H9 (cell line): Measurements from ENCODE around the gene ERP27. TPM values are rescaled to one million over a fixed set of nuclear protein-coding genes. Genes with fewer than 3 reads are reported as not detected.

Source experiments
- DNase-seq: peaks from one replicate; pipeline ENCODE4 v3.0.0-alpha.2; 2017
- H2AFZ ChIP-seq: one replicate; pipeline ENCODE4 v1.6.1; 2013; ENCODE audit warnings: mild to moderate bottlenecking, low read length, control low read depth, moderate library complexity
- H2AK5ac ChIP-seq: 2 replicates; pipeline ENCODE4 v1.6.1; 2013; ENCODE audit warnings: low read length, control low read depth, mixed read lengths; ENCODE audit not compliant: insufficient read length
- H2BK120ac ChIP-seq: one replicate; pipeline ENCODE4 v1.6.1; 2013; ENCODE audit warnings: low read depth, mild to moderate bottlenecking, low read length, control low read depth, inconsistent platforms; ENCODE audit not compliant: poor library complexity, severe bottlenecking
- H2BK12ac ChIP-seq: 2 replicates; pipeline ENCODE4 v1.6.1; 2013; ENCODE audit warnings: low read length, control low read depth, mixed read lengths, low read depth; ENCODE audit not compliant: insufficient read length
- H2BK15ac ChIP-seq: 2 replicates; pipeline ENCODE4 v1.6.1; 2013; ENCODE audit warnings: low read depth, low read length, control low read depth
- H2BK20ac ChIP-seq: one replicate; pipeline ENCODE4 v1.6.1; 2013; ENCODE audit warnings: low read depth, mild to moderate bottlenecking, low read length, control low read depth, inconsistent platforms; ENCODE audit not compliant: poor library complexity, severe bottlenecking
- H2BK5ac ChIP-seq: 2 replicates; pipeline ENCODE4 v1.6.1; 2013; ENCODE audit warnings: low read length, control low read depth, mixed read lengths; ENCODE audit not compliant: insufficient read length
- H3K14ac ChIP-seq: 2 replicates; pipeline ENCODE4 v1.6.1; 2013; ENCODE audit warnings: low read length, control low read depth; ENCODE audit not compliant: insufficient read depth
- H3K18ac ChIP-seq: 2 replicates; pipeline ENCODE4 v1.6.1; 2013; ENCODE audit warnings: low read depth, mild to moderate bottlenecking, mixed read lengths, low read length, control low read depth; ENCODE audit not compliant: insufficient read length
- H3K23ac ChIP-seq: 2 replicates; pipeline ENCODE4 v1.6.1; 2013; ENCODE audit warnings: low read length, control low read depth, mixed read lengths, low read depth; ENCODE audit not compliant: insufficient read length
- H3K23me2 ChIP-seq: 2 replicates; pipeline ENCODE4 v1.6.1; 2013; ENCODE audit warnings: low read depth, mild to moderate bottlenecking, mixed read lengths, low read length, control low read depth; ENCODE audit not compliant: insufficient read length, poor library complexity, severe bottlenecking
- H3K27ac ChIP-seq: 2 replicates; pipeline ENCODE4 v1.5.1; 2013; ENCODE audit warnings: low read length, control low read depth, mixed read lengths, low read depth; ENCODE audit not compliant: insufficient read length
- H3K27me3 ChIP-seq: 2 replicates; pipeline ENCODE4 v1.6.1; 2013; ENCODE audit warnings: low read length, control low read depth, inconsistent platforms; ENCODE audit not compliant: insufficient read depth
- H3K4ac ChIP-seq: 2 replicates; pipeline ENCODE4 v1.6.1; 2013; ENCODE audit warnings: low read depth, mild to moderate bottlenecking, control low read depth, inconsistent platforms, low read length, moderate library complexity
- H3K4me1 ChIP-seq: 2 replicates; pipeline ENCODE4 v1.6.1; 2013; ENCODE audit warnings: low read length, control low read depth, inconsistent platforms; ENCODE audit not compliant: insufficient read depth
- H3K4me2 ChIP-seq: 2 replicates; pipeline ENCODE4 v1.6.1; 2013; ENCODE audit warnings: low read length, control low read depth, mixed read lengths; ENCODE audit not compliant: insufficient read length, insufficient read depth
- H3K56ac ChIP-seq: 2 replicates; pipeline ENCODE4 v1.6.1; 2013; ENCODE audit warnings: low read depth, mild to moderate bottlenecking, mixed read lengths, low read length, control low read depth; ENCODE audit not compliant: insufficient read length
- H3K79me1 ChIP-seq: 2 replicates; pipeline ENCODE4 v1.6.1; 2013; ENCODE audit warnings: low read depth, mild to moderate bottlenecking, moderate library complexity, low read length, control low read depth, inconsistent platforms; ENCODE audit not compliant: insufficient read depth, poor library complexity, severe bottlenecking
- H3K79me2 ChIP-seq: 2 replicates; pipeline ENCODE4 v1.6.1; 2013; ENCODE audit warnings: low read length, control low read depth, inconsistent platforms; ENCODE audit not compliant: insufficient read depth
- H3K9ac ChIP-seq: 2 replicates; pipeline ENCODE4 v1.6.1; 2013; ENCODE audit warnings: low read length, control low read depth, mixed read lengths; ENCODE audit not compliant: insufficient read length; ENCODE audit errors: extremely low read depth
- H3K9me3 ChIP-seq: one replicate; pipeline ENCODE4 v1.6.1; 2013; ENCODE audit warnings: low read depth, low read length, inconsistent platforms; ENCODE audit not compliant: control insufficient read depth
- H3T11ph ChIP-seq: one replicate; pipeline ENCODE4 v1.6.1; 2013; ENCODE audit warnings: mild to moderate bottlenecking, low read length, control low read depth, inconsistent platforms
- H4K20me1 ChIP-seq: one replicate; pipeline ENCODE4 v1.6.1; 2013; ENCODE audit not compliant: control insufficient read depth, insufficient read length, insufficient read depth
- H4K5ac ChIP-seq: 2 replicates; pipeline ENCODE4 v1.6.1; 2013; ENCODE audit warnings: low read depth, mild to moderate bottlenecking, mixed read lengths, low read length, control low read depth; ENCODE audit not compliant: insufficient read length
- H4K8ac ChIP-seq: replicated peaks from 2 replicates; pipeline ENCODE4 v1.6.1; 2013; ENCODE audit warnings: low read length, control low read depth, mixed read lengths, low read depth; ENCODE audit not compliant: insufficient read length
- H4K91ac ChIP-seq: 2 replicates; pipeline ENCODE4 v1.6.1; 2013; ENCODE audit warnings: low read depth, mild to moderate bottlenecking, moderate library complexity, mixed read lengths, low read length, control low read depth; ENCODE audit not compliant: insufficient read length
- H3K27ac Mint-ChIP-seq, 3 experiments: 2 replicates in 2 of 3; 3 replicates in 1 of 3; pipeline ENCODE4 v1.8.0; 2020 to 2021; ENCODE audit warnings: mixed read lengths in 3 of 3, mild to moderate bottlenecking in 1 of 3, moderate library complexity in 1 of 3
- H3K27me3 Mint-ChIP-seq: 2 replicates; pipeline ENCODE4 v1.8.0; 2021; ENCODE audit warnings: low read depth, mild to moderate bottlenecking, moderate library complexity, mixed read lengths
- H3K36me3 Mint-ChIP-seq, 3 experiments: 2 replicates in 2 of 3; 3 replicates in 1 of 3; pipeline ENCODE4 v1.8.0; 2020 to 2021; ENCODE audit warnings: low read depth in 3 of 3, mixed read lengths in 3 of 3; ENCODE audit not compliant: insufficient read depth in 1 of 3
- H3K4me1 Mint-ChIP-seq, 2 experiments: 2 replicates each; pipeline ENCODE4 v1.8.0; 2020; ENCODE audit warnings: mixed read lengths in 2 of 2
- H3K4me3 Mint-ChIP-seq, 2 experiments: 2 replicates in 1 of 2; 3 replicates in 1 of 2; pipeline ENCODE4 v1.8.0; 2020 to 2021; ENCODE audit warnings: mild to moderate bottlenecking in 2 of 2, mixed read lengths in 2 of 2, moderate library complexity in 1 of 2
- H3K9me3 Mint-ChIP-seq, 2 experiments: 2 replicates in 1 of 2; 3 replicates in 1 of 2; pipeline ENCODE4 v1.8.0; 2020; ENCODE audit warnings: mild to moderate bottlenecking in 2 of 2, mixed read lengths in 2 of 2, moderate library complexity in 1 of 2
- CTCF ChIP-seq: fragments of 200-600 bp; sonication (generic); conservative IDR thresholded peaks from 3 replicates; pipeline ENCODE4 v1.8.0; 2021; ENCODE audit warnings: antibody characterized with exemption, mild to moderate bottlenecking
- WGBS: extraction: QIAGEN DNeasy Blood & Tissue Kit; methylation state at CpG from one replicate; pipeline ENCODE4 v1.1.7; 2013; ENCODE audit warnings: missing lambda C conversion rate, low lambda C conversion rate, mixed read lengths; ENCODE audit not compliant: insufficient read length; ENCODE audit errors: extremely low coverage; 5-methylcytosine and 5-hydroxymethylcytosine counted together
- total RNA-seq: library from RNA; stranded (reverse); gene quantifications from 2 replicates; pipeline ENCODE4 v1.2.1, GENCODE V29; 2021

Gene ERP27
- total RNA-seq, 1 experiment from 2014 or later = not detected

DNA sequence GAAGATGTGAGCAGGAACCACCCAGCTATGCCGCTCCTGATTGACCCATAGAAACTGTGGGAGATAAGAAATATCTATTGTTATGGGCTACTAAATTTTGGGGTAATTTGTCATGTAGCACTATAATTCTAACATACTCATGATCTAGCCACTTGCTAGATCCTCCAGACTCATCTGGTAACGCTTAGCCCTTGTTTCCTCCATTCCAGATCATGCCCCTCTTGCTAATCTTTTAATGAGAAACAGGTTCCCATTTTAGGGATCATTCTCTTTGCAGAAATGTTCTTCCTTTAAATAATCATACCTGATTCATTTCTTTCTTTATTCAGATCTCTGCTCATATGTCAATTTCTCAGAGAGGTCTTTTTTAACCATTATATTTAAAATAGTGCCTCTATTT, 26.9 kb upstream of the ERP27 start:
- Histone ChIP-seq H3K14ac (no peak overlapping the region), H3K79me2 (no peaks in the 10 kb centered on the region), H3K23ac (no peak overlapping the region), H3K27ac (no peak overlapping the region), H2BK15ac (no peak overlapping the region), H2BK5ac (no peak overlapping the region), H3K79me1 (no peaks in the 10 kb centered on the region), H4K8ac (no peak overlapping the region), H4K91ac (no peak overlapping the region), H3K4me1 (peaks cover 3% of the 10 kb centered on the region), H3K9ac (no peak overlapping the region), H3K9me3 (no peaks in the 10 kb centered on the region), H3K4ac (no peak overlapping the region), H4K20me1 (no peaks in the 10 kb centered on the region), H3K56ac (no peak overlapping the region), H2BK12ac (no peak overlapping the region), H3K4me2 (no peak overlapping the region), H2BK20ac (no peak overlapping the region), H3T11ph (no peak overlapping the region), H2BK120ac (no peak overlapping the region), H3K18ac (no peak overlapping the region), H4K5ac (no peak overlapping the region), H3K23me2 (no peaks in the 10 kb centered on the region), H2AK5ac (no peak overlapping the region), H3K27me3 (no peaks in the 10 kb centered on the region), H2AFZ (no peak overlapping the region)
- Mint-ChIP-seq H3K4me1 (peaks cover 9 to 10% of the 10 kb centered on the region in 2 experiments), H3K36me3 (no peaks in the 10 kb centered on the region), H3K27me3 (no peaks in the 10 kb centered on the region), H3K9me3 (no peaks in the 10 kb centered on the region), H3K27ac (no peak overlapping the region), H3K4me3 (no peak overlapping the region)
- no CpG with 5 or more reads among the region's 2 CpGs for WGBS
- no peak for DNase-seq
- no peak for TF ChIP-seq CTCF
